ENCODE measurements around the gene BET1.

BET1 gene

DNA sequence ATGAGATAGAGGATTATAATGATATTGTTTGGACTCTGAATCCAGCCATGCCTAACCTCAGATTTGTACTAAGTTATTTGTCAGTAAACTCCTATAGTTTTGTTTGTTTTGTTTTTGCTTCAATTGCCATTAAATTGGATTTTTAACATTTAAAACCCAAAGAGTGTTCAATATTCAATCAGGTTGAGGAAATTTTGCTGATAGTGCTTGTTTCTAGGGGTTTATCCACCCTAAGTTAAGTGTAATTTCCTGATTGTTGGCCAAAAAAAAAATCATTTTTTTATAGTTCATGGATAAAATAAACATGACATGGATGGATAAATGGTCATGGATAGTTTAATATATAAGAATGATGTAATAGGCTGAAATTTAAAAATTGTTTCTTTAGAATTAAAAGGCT is 11.4 kb upstream of the BET1 start:
- H3K4me3 ChIP-seq (ENCODE audit: low read length): no peak overlapping the region
- no peak overlapping the region for H3K27ac ChIP-seq (ENCODE audit: low read length)
- DNase-seq (ENCODE audit: low read depth, low spot score): no peak
- no peaks in the 10 kb centered on the region for H3K27me3 ChIP-seq (ENCODE audit: control insufficient read depth, insufficient read depth, low read length)
- no peaks in the 10 kb centered on the region for H3K4me1 ChIP-seq (ENCODE audit: control insufficient read depth, insufficient read depth, low read length)
- no peaks in the 10 kb centered on the region for H3K9me3 ChIP-seq (ENCODE audit: control insufficient read depth, insufficient read depth, low read length)
- H3K36me3 ChIP-seq (ENCODE audit: control insufficient read depth, insufficient read depth, low read length): no peaks in the 10 kb centered on the region

GRCh38 chr7:94012746-94013145 is 8.6 kb upstream of the BET1 start:
- Histone ChIP-seq H3K9me3 (ENCODE audit: control insufficient read depth, insufficient read depth, low read length) (no peaks in the 10 kb centered on the region), H3K4me1 (ENCODE audit: control insufficient read depth, insufficient read depth, low read length) (no peaks in the 10 kb centered on the region), H3K27ac (ENCODE audit: low read length) (no peak overlapping the region), H3K27me3 (ENCODE audit: control insufficient read depth, insufficient read depth, low read length) (no peaks in the 10 kb centered on the region), H3K4me3 (ENCODE audit: low read length) (no peak overlapping the region), H3K36me3 (ENCODE audit: control insufficient read depth, insufficient read depth, low read length) (no peaks in the 10 kb centered on the region)
- no CpG with 5 or more reads among the region's 1 CpG for WGBS (ENCODE audit: insufficient coverage, insufficient read length)
- no peak for DNase-seq (ENCODE audit: low read depth, low spot score)

- no peaks in the 10 kb centered on the region for H3K27me3 ChIP-seq (ENCODE audit: control insufficient read depth, insufficient read depth, low read length)
- DNase-seq (ENCODE audit: low read depth, low spot score): no peak
- H3K9me3 ChIP-seq (ENCODE audit: control insufficient read depth, insufficient read depth, low read length): no peaks in the 10 kb centered on the region
- H3K4me3 ChIP-seq (ENCODE audit: low read length): no peak overlapping the region
- WGBS (ENCODE audit: insufficient coverage, insufficient read length): no CpG with 5 or more reads among the region's 35 CpGs
- no peaks in the 10 kb centered on the region for H3K4me1 ChIP-seq (ENCODE audit: control insufficient read depth, insufficient read depth, low read length)
- H3K27ac ChIP-seq (ENCODE audit: low read length): no peak overlapping the region
- no peaks in the 10 kb centered on the region for H3K36me3 ChIP-seq (ENCODE audit: control insufficient read depth, insufficient read depth, low read length)
Measured at GRCh38 chr7:94011714-94012353, 7.7 kb upstream of the BET1 start.

- Histone ChIP-seq H3K27me3 (ENCODE audit: control insufficient read depth, insufficient read depth, low read length) (no peaks in the 10 kb centered on the region), H3K27ac (ENCODE audit: low read length) (no peak overlapping the region), H3K4me1 (ENCODE audit: control insufficient read depth, insufficient read depth, low read length) (no peaks in the 10 kb centered on the region), H3K9me3 (ENCODE audit: control insufficient read depth, insufficient read depth, low read length) (no peaks in the 10 kb centered on the region), H3K4me3 (ENCODE audit: low read length) (no peak overlapping the region), H3K36me3 (ENCODE audit: control insufficient read depth, insufficient read depth, low read length) (no peaks in the 10 kb centered on the region)
- DNase-seq (ENCODE audit: low read depth, low spot score): no peak
- WGBS (ENCODE audit: insufficient coverage, insufficient read length): no CpG with 5 or more reads among the region's 2 CpGs
Measured at GRCh38 chr7:94008537-94008936, 4.4 kb upstream of the BET1 start.

GRCh38 chr7:94005753-94006152 is 1.6 kb upstream of the BET1 start:
- Histone ChIP-seq H3K36me3 (ENCODE audit: control insufficient read depth, insufficient read depth, low read length) (no peaks in the 10 kb centered on the region), H3K4me1 (ENCODE audit: control insufficient read depth, insufficient read depth, low read length) (no peaks in the 10 kb centered on the region), H3K27ac (ENCODE audit: low read length) (no peak overlapping the region), H3K27me3 (ENCODE audit: control insufficient read depth, insufficient read depth, low read length) (no peaks in the 10 kb centered on the region), H3K4me3 (ENCODE audit: low read length) (no peak overlapping the region), H3K9me3 (ENCODE audit: control insufficient read depth, insufficient read depth, low read length) (no peaks in the 10 kb centered on the region)
- no CpG with 5 or more reads among the region's 3 CpGs for WGBS (ENCODE audit: insufficient coverage, insufficient read length)
- no peak for DNase-seq (ENCODE audit: low read depth, low spot score)

DNA sequence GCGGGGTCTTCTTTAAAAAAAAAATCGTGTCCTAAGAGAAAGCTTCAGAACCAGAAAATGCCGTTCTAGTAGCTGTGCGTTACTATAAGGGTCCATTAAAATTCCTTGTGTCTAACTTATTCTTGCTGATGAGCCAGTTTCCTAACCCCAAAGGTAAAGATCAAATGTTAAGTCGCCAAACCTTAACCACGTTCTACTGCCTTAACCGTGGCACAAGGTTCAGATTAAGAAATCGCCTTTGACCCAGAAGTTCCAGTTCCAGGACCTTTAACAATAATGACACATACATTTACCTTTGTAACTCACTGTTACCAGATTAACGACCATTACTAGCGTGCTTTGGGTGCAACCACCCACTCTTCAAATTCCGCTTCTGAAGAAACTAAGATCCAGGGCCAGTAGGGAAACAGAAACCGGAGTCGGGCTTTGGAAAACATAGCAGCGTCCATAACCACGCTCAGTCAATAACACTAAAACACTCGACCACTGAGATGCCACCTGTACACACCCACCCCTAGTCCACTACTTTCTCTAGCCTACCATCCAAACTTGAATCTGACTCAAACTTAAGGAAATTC is 620 bp downstream of the BET1 start:
- DNase-seq (ENCODE audit: low read depth, low spot score): no peak
- no CpG with 5 or more reads among the region's 16 CpGs for WGBS (ENCODE audit: insufficient coverage, insufficient read length)
- no peak overlapping the region for H3K27ac ChIP-seq (ENCODE audit: low read length)
- no peaks in the 10 kb centered on the region for H3K9me3 ChIP-seq (ENCODE audit: control insufficient read depth, insufficient read depth, low read length)
- peak overlapping the region; percentile 86; the same call in 1 of the 2 replicates for H3K4me3 ChIP-seq (ENCODE audit: low read length)
- H3K36me3 ChIP-seq (ENCODE audit: control insufficient read depth, insufficient read depth, low read length): no peaks in the 10 kb centered on the region
- no peaks in the 10 kb centered on the region for H3K4me1 ChIP-seq (ENCODE audit: control insufficient read depth, insufficient read depth, low read length)
- no peaks in the 10 kb centered on the region for H3K27me3 ChIP-seq (ENCODE audit: control insufficient read depth, insufficient read depth, low read length)

DNA sequence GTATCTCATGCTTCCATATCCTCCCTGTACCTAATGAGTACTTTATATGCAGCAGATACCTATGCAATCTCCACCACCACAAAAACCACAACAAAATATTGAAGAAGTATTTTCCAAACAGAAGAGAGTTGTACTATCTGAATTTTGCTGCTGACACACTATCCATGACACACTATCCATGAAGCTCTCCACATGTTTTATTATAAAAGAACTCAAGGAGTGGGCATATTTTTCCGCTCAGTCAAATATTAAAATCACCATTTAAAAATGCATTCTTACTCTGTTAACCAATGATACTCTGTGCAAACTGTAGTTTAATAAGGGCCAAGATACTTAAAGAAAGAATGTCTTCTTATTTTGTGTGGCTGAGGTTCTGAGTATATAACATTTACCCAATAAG is 2.8 kb downstream of the BET1 start:
- Histone ChIP-seq H3K27ac (ENCODE audit: low read length) (no peak overlapping the region), H3K27me3 (ENCODE audit: control insufficient read depth, insufficient read depth, low read length) (no peaks in the 10 kb centered on the region), H3K9me3 (ENCODE audit: control insufficient read depth, insufficient read depth, low read length) (no peaks in the 10 kb centered on the region), H3K36me3 (ENCODE audit: control insufficient read depth, insufficient read depth, low read length) (peaks cover 3% of the 10 kb centered on the region; the same call in 1 of the 2 replicates), H3K4me3 (ENCODE audit: low read length) (no peak overlapping the region), H3K4me1 (ENCODE audit: control insufficient read depth, insufficient read depth, low read length) (no peaks in the 10 kb centered on the region)
- WGBS (ENCODE audit: insufficient coverage, insufficient read length): no CpG with 5 or more reads among the region's 1 CpG
- no peak for DNase-seq (ENCODE audit: low read depth, low spot score)

DNA sequence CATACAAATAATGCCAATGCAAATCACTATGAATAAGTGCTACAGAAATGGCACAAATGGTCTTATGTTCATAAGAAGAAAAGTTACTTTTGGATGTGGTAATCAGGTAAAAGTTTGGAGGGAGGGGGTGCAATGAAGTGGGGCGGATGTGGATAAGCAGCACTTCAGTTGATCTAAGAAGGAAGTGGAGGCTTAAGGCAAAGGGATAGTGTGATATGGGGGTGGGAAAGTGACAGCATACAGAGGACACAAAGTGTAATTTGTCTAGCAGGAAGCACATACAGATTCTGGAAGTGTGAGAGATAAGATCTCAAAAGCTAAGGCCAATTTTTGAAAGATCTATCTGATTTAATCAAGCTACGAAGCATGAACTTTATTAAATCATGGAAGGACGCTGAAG is 6.3 kb downstream of the BET1 start:
- H3K9me3 ChIP-seq (ENCODE audit: control insufficient read depth, insufficient read depth, low read length): no peaks in the 10 kb centered on the region
- no CpG with 5 or more reads among the region's 3 CpGs for WGBS (ENCODE audit: insufficient coverage, insufficient read length)
- no peak overlapping the region for H3K4me3 ChIP-seq (ENCODE audit: low read length)
- H3K27me3 ChIP-seq (ENCODE audit: control insufficient read depth, insufficient read depth, low read length): no peaks in the 10 kb centered on the region
- peaks cover 3% of the 10 kb centered on the region; the same call in 1 of the 2 replicates for H3K36me3 ChIP-seq (ENCODE audit: control insufficient read depth, insufficient read depth, low read length)
- H3K27ac ChIP-seq (ENCODE audit: low read length): no peak overlapping the region
- no peaks in the 10 kb centered on the region for H3K4me1 ChIP-seq (ENCODE audit: control insufficient read depth, insufficient read depth, low read length)
- no peak for DNase-seq (ENCODE audit: low read depth, low spot score)

DNA sequence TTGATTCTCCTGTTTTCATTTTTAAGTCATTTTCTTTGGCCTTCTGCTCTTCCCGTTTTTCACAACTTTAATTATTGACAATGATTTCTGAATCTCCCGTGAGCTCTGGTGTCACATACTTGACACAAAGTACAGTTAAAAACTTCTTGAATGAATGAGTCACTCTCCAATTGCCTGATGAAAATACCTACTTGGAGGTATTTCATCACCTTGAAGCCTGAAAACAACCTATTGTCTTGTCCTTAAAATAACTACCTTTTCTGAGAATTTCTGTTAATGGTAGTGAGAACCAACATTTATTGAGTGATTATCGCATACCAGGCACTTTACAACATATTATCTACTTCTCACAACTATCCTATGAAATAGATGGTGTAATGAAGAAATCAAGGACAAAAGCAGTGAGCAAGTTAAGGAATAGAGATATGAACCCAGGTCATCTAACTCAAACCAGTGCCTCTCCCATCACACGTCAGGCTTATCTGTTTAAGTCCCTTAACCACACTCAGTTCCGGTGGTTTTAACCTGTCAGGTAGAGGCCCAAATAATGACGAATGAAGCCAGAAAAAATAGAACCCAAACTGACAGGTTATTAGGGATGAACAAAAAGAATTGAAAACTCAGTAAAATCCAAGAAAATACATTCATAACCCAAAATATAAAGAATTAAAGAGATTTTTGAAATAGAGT is 11.6 kb downstream of the BET1 start:
- Histone ChIP-seq H3K27me3 (ENCODE audit: control insufficient read depth, insufficient read depth, low read length) (no peaks in the 10 kb centered on the region), H3K4me3 (ENCODE audit: low read length) (no peak overlapping the region), H3K27ac (ENCODE audit: low read length) (no peak overlapping the region), H3K9me3 (ENCODE audit: control insufficient read depth, insufficient read depth, low read length) (no peaks in the 10 kb centered on the region), H3K4me1 (ENCODE audit: control insufficient read depth, insufficient read depth, low read length) (no peaks in the 10 kb centered on the region), H3K36me3 (ENCODE audit: control insufficient read depth, insufficient read depth, low read length) (no peaks in the 10 kb centered on the region)
- no CpG with 5 or more reads among the region's 6 CpGs for WGBS (ENCODE audit: insufficient coverage, insufficient read length)
- DNase-seq (ENCODE audit: low read depth, low spot score): no peak

GRCh38 chr7:93987297-93987696 is 16.9 kb downstream of the BET1 start:
- H3K27ac ChIP-seq (ENCODE audit: low read length): no peak overlapping the region
- DNase-seq (ENCODE audit: low read depth, low spot score): no peak
- no peaks in the 10 kb centered on the region; the same call in 1 of the 2 replicates for H3K4me1 ChIP-seq (ENCODE audit: control insufficient read depth, insufficient read depth, low read length)
- H3K36me3 ChIP-seq (ENCODE audit: control insufficient read depth, insufficient read depth, low read length): no peaks in the 10 kb centered on the region
- no peaks in the 10 kb centered on the region for H3K9me3 ChIP-seq (ENCODE audit: control insufficient read depth, insufficient read depth, low read length)
- no peak overlapping the region for H3K4me3 ChIP-seq (ENCODE audit: low read length)
- no peaks in the 10 kb centered on the region for H3K27me3 ChIP-seq (ENCODE audit: control insufficient read depth, insufficient read depth, low read length)
- WGBS (ENCODE audit: insufficient coverage, insufficient read length): no CpG with 5 or more reads among the region's 3 CpGs

All from iPS DF 6.9 (cell line).